HepG2 (cell line): Measurements from ENCODE around the gene PCDHB11. TPM values are rescaled to one million over a fixed set of nuclear protein-coding genes. Genes with fewer than 3 reads are reported as not detected.

Experiments used
- ATRX ChIP-seq: sonication (generic); formaldehyde crosslinking; IDR thresholded peaks from 2 replicates; pipeline ENCODE4 v1.4.0; 2020; ENCODE audit warnings: missing genetic modification reagents, borderline replicate concordance
- FOXA3 ChIP-seq: IDR thresholded peaks from 2 replicates; pipeline ENCODE4 v1.6.1; 2016; ENCODE audit warnings: missing genetic modification reagents, missing compliant biosample characterization
- HMGA1 ChIP-seq: sonication (generic); formaldehyde crosslinking; conservative IDR thresholded peaks from 2 replicates; pipeline ENCODE4 v1.4.0; 2020; ENCODE audit warnings: missing genetic modification reagents
- MED13 ChIP-seq: sonication (generic); formaldehyde crosslinking; IDR thresholded peaks from 2 replicates; pipeline ENCODE4 v1.5.0; 2020; ENCODE audit warnings: missing genetic modification reagents
- STAG1 ChIP-seq: sonication (generic); formaldehyde crosslinking; IDR thresholded peaks from 2 replicates; pipeline ENCODE4 v1.4.0; 2020; ENCODE audit warnings: missing genetic modification reagents
- TBP ChIP-seq: sonication (generic); formaldehyde crosslinking; IDR thresholded peaks from 2 replicates; pipeline ENCODE4 v1.5.0; 2020; ENCODE audit warnings: missing genetic modification reagents
- ZNF318 ChIP-seq: sonication (generic); formaldehyde crosslinking; IDR thresholded peaks from 2 replicates; pipeline ENCODE4 v1.4.0; 2020; ENCODE audit warnings: mild to moderate bottlenecking, missing genetic modification reagents
- ZNF431 ChIP-seq: sonication (generic); formaldehyde crosslinking; IDR thresholded peaks from 2 replicates; pipeline ENCODE4 v1.9.0; 2022; ENCODE audit warnings: missing genetic modification reagents, low read depth, mild to moderate bottlenecking, borderline replicate concordance
- ZNF441 ChIP-seq: sonication (generic); formaldehyde crosslinking; IDR thresholded peaks from 2 replicates; pipeline ENCODE4 v1.7.0; 2021; ENCODE audit warnings: missing genetic modification reagents, borderline replicate concordance
- ZNF629 ChIP-seq: sonication (generic); formaldehyde crosslinking; conservative IDR thresholded peaks from 2 replicates; pipeline ENCODE4 v1.5.0; 2020; ENCODE audit warnings: missing genetic modification reagents
- ZNF777 ChIP-seq: sonication (generic); formaldehyde crosslinking; IDR thresholded peaks from 2 replicates; pipeline ENCODE4 v1.4.0; 2020; ENCODE audit warnings: missing genetic modification reagents
- ZNF816 ChIP-seq: sonication (generic); formaldehyde crosslinking; IDR thresholded peaks from 2 replicates; pipeline ENCODE4 v1.8.0; 2022; ENCODE audit warnings: missing genetic modification reagents, mild to moderate bottlenecking, borderline replicate concordance
- ZSCAN29 ChIP-seq: sonication (generic); formaldehyde crosslinking; conservative IDR thresholded peaks from 2 replicates; pipeline ENCODE4 v1.4.0; 2020; ENCODE audit warnings: mild to moderate bottlenecking, missing genetic modification reagents
- polyA plus RNA-seq, 8 experiments: library from polyadenylated mRNA; depleted of rRNA in 3 of 8; stranded (reverse) in 7 of 8; unstranded in 1 of 8; fragments of >200 nt; fragmentation: Illumina TruSeq in 4 of 8; extraction: Trizol in 4 of 8; gene quantifications; 2 replicates each; pipeline versions ENCODE4 v1.2.1 to v1.2.3, GENCODE V29; 2011 to 2016; ENCODE audit warnings: low read depth in 4 of 8, missing spikeins in 1 of 8, mixed read lengths in 1 of 8; ENCODE audit not compliant: insufficient read depth in 1 of 8
- total RNA-seq, 5 experiments: library from RNA; depleted of rRNA; stranded (reverse); fragments of >200 nt; fragmentation: Illumina TruSeq; extraction: Trizol; gene quantifications; 2 replicates each; pipeline ENCODE4 v1.2.3, GENCODE V29; 2016; ENCODE audit warnings: low read depth in 1 of 5
- TF ChIP-seq, protein P1 (sequence below): sonication (generic); formaldehyde crosslinking; IDR thresholded peaks from 2 replicates; pipeline ENCODE4 v1.5.0; 2020; ENCODE audit warnings: mild to moderate bottlenecking, missing genetic modification reagents, moderate library complexity
- TF ChIP-seq, protein P2 (sequence below): sonication (generic); formaldehyde crosslinking; IDR thresholded peaks from 2 replicates; pipeline ENCODE4 v1.5.0; 2020; ENCODE audit warnings: mild to moderate bottlenecking, low read depth, missing genetic modification reagents, borderline replicate concordance
- TF ChIP-seq, protein P3 (sequence below): sonication (generic); formaldehyde crosslinking; IDR thresholded peaks from 2 replicates; pipeline ENCODE4 v1.4.0; 2020; ENCODE audit warnings: missing genetic modification reagents
- TF ChIP-seq, protein P4 (sequence below): fragments of 450-650 bp; IDR thresholded peaks from 2 replicates; pipeline ENCODE4 v1.6.1; 2016

The PCDHB11 gene
- total and polyA plus RNA-seq, 2 of the 13 experiments (the other 11 are each of a cell fraction or from before 2014, with no cell fraction given) = 0.07 TPM; not detected in 1

- TF ChIP-seq ZNF318 (CRISPR knock-in tag) = no peak
- TF ChIP-seq, protein P1, sequence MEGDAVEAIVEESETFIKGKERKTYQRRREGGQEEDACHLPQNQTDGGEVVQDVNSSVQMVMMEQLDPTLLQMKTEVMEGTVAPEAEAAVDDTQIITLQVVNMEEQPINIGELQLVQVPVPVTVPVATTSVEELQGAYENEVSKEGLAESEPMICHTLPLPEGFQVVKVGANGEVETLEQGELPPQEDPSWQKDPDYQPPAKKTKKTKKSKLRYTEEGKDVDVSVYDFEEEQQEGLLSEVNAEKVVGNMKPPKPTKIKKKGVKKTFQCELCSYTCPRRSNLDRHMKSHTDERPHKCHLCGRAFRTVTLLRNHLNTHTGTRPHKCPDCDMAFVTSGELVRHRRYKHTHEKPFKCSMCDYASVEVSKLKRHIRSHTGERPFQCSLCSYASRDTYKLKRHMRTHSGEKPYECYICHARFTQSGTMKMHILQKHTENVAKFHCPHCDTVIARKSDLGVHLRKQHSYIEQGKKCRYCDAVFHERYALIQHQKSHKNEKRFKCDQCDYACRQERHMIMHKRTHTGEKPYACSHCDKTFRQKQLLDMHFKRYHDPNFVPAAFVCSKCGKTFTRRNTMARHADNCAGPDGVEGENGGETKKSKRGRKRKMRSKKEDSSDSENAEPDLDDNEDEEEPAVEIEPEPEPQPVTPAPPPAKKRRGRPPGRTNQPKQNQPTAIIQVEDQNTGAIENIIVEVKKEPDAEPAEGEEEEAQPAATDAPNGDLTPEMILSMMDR (CRISPR knock-in tag) = peak; percentile 72
- TF ChIP-seq, protein P2, sequence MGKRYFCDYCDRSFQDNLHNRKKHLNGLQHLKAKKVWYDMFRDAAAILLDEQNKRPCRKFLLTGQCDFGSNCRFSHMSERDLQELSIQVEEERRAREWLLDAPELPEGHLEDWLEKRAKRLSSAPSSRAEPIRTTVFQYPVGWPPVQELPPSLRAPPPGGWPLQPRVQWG (CRISPR knock-in tag) = no peak
- TF ChIP-seq, protein P3, sequence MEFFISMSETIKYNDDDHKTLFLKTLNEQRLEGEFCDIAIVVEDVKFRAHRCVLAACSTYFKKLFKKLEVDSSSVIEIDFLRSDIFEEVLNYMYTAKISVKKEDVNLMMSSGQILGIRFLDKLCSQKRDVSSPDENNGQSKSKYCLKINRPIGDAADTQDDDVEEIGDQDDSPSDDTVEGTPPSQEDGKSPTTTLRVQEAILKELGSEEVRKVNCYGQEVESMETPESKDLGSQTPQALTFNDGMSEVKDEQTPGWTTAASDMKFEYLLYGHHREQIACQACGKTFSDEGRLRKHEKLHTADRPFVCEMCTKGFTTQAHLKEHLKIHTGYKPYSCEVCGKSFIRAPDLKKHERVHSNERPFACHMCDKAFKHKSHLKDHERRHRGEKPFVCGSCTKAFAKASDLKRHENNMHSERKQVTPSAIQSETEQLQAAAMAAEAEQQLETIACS (CRISPR knock-in tag) = no peak
- peak; percentile 36 for TF ChIP-seq STAG1 (CRISPR knock-in tag)
- TF ChIP-seq TBP (CRISPR knock-in tag) = no peak
- no peak for TF ChIP-seq ZNF441 (CRISPR knock-in tag)
- TF ChIP-seq ATRX (CRISPR knock-in tag) = no peak
- TF ChIP-seq MED13 (CRISPR knock-in tag) = no peak
- no peak for TF ChIP-seq HMGA1 (CRISPR knock-in tag)
- TF ChIP-seq ZNF777 (CRISPR knock-in tag) = no peak
- no peak for TF ChIP-seq ZNF816 (CRISPR knock-in tag)
- no peak for TF ChIP-seq ZSCAN29 (CRISPR knock-in tag)
- TF ChIP-seq, protein P4, sequence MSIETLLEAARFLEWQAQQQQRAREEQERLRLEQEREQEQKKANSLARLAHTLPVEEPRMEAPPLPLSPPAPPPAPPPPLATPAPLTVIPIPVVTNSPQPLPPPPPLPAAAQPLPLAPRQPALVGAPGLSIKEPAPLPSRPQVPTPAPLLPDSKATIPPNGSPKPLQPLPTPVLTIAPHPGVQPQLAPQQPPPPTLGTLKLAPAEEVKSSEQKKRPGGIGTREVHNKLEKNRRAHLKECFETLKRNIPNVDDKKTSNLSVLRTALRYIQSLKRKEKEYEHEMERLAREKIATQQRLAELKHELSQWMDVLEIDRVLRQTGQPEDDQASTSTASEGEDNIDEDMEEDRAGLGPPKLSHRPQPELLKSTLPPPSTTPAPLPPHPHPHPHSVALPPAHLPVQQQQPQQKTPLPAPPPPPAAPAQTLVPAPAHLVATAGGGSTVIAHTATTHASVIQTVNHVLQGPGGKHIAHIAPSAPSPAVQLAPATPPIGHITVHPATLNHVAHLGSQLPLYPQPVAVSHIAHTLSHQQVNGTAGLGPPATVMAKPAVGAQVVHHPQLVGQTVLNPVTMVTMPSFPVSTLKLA = no peak
- 0 out of 2 replicates have a peak, but pooled peaks have one; percentile 15 for TF ChIP-seq ZNF629 (CRISPR knock-in tag)
- TF ChIP-seq FOXA3 = no peak
- TF ChIP-seq ZNF431 = no peak
These were observed 7.2 kb upstream of the PCDHB11 start, which contains the start of gene PCDHB10 (continued) for GRCh38 chr5:141192110-141192725.
